H1 (cell line): Measurements from ENCODE around the gene PDPK1. TPM values are rescaled to one million over a fixed set of nuclear protein-coding genes. Genes with fewer than 3 reads are reported as not detected.

ENCODE experiments used
- CTCF ChIA-PET: fragments of 300-600 bp; sonication (Branson Sonifier 250); formaldehyde crosslinking; loops from one replicate; lab custom pipeline; 2021; ENCODE audit not compliant: partially characterized antibody; lab: Charles Lee
- POLR2A ChIA-PET: fragments of 300-600 bp; sonication (Branson Sonifier 250); formaldehyde crosslinking; loops from one replicate; lab custom pipeline; 2021; ENCODE audit warnings: inconsistent platforms; ENCODE audit not compliant: partially characterized antibody; lab: Charles Lee
- DNase-seq, 2 experiments: peaks; one replicate each; pipeline versions ENCODE4 v3.0.0 to v3.0.0-alpha.2; 2010 to 2022; ENCODE audit warnings: low spot score in 2 of 2, low read depth in 1 of 2, mixed read lengths in 1 of 2
- FAIRE-seq: peaks from 2 replicates; lab custom pipeline; 2011; peaks lifted over from hg19 to GRCh38; lab: Jason Lieb, UNC
- H2AFZ ChIP-seq: 2 replicates; pipeline ENCODE4 v1.8.1; 2012; ENCODE audit warnings: low read length, inconsistent platforms
- H2AK5ac ChIP-seq: 2 replicates; pipeline ENCODE4 v1.6.1; 2013; ENCODE audit warnings: low read depth, low read length
- H2BK120ac ChIP-seq: replicated peaks from 2 replicates; pipeline ENCODE3; 2013; ENCODE audit warnings: low read depth, low read length, inconsistent platforms
- H2BK12ac ChIP-seq: 2 replicates; pipeline ENCODE4 v1.6.1; 2013; ENCODE audit warnings: low read depth, low read length
- H2BK15ac ChIP-seq: 2 replicates; pipeline ENCODE4 v1.6.1; 2013; ENCODE audit warnings: low read length
- H2BK20ac ChIP-seq: 2 replicates; pipeline ENCODE4 v1.6.1; 2013; ENCODE audit warnings: low read length
- H2BK5ac ChIP-seq: 2 replicates; pipeline ENCODE4 v1.6.1; 2013; ENCODE audit warnings: low read depth, low read length
- H3K14ac ChIP-seq: 2 replicates; pipeline ENCODE4 v1.6.1; 2013; ENCODE audit warnings: inconsistent platforms; ENCODE audit not compliant: insufficient read length
- H3K18ac ChIP-seq: 2 replicates; pipeline ENCODE4 v1.6.1; 2013; ENCODE audit warnings: low read length; ENCODE audit errors: extremely low read depth
- H3K23ac ChIP-seq: 2 replicates; pipeline ENCODE4 v1.6.1; 2013; ENCODE audit warnings: inconsistent platforms; ENCODE audit not compliant: insufficient read length
- H3K23me2 ChIP-seq: 2 replicates; pipeline ENCODE4 v1.6.1; 2013; ENCODE audit warnings: low read depth, low read length
- H3K27ac ChIP-seq: 2 replicates; pipeline ENCODE4 v1.6.1; 2011; ENCODE audit warnings: low read depth, low read length, inconsistent platforms
- H3K27me3 ChIP-seq, 4 experiments: replicated peaks in 1 of 4; 1 replicate in 1 of 4; 2 replicates in 3 of 4; pipeline versions ENCODE4 v1.6.1 to v1.8.1; 2011 to 2013; ENCODE audit warnings: low read length in 3 of 4, mild to moderate bottlenecking in 3 of 4, inconsistent platforms in 2 of 4, mixed read lengths in 2 of 4, moderate library complexity in 1 of 4; ENCODE audit not compliant: control insufficient read depth in 3 of 4, insufficient read depth in 3 of 4; ENCODE audit errors: extremely low read depth in 1 of 4
- H3K36me3 ChIP-seq, 4 experiments: 2 replicates each; pipeline versions ENCODE4 v1.6.1 to v1.8.1; 2011 to 2013; ENCODE audit warnings: mild to moderate bottlenecking in 4 of 4, low read length in 3 of 4, moderate library complexity in 2 of 4, control low read depth in 1 of 4, inconsistent platforms in 1 of 4; ENCODE audit not compliant: insufficient read depth in 4 of 4, control insufficient read depth in 2 of 4
- H3K4ac ChIP-seq: replicated peaks from 2 replicates; pipeline ENCODE3; 2013; ENCODE audit warnings: low read length, low read depth, mixed read lengths, inconsistent platforms; ENCODE audit not compliant: insufficient read length
- H3K4me1 ChIP-seq, 4 experiments: replicated peaks in 1 of 4; 1 replicate in 1 of 4; 2 replicates in 3 of 4; pipeline versions ENCODE4 v1.6.1 to v1.8.1; 2011 to 2013; ENCODE audit warnings: low read length in 3 of 4, inconsistent platforms in 2 of 4, mixed read lengths in 1 of 4; ENCODE audit not compliant: insufficient read depth in 4 of 4, control insufficient read depth in 3 of 4
- H3K4me2 ChIP-seq, 2 experiments: 2 replicates each; pipeline versions ENCODE4 v1.6.1 to v1.8.1; 2011 to 2013; ENCODE audit warnings: low read depth in 2 of 2, low read length in 2 of 2, control low read depth in 1 of 2, inconsistent platforms in 1 of 2, mild to moderate bottlenecking in 1 of 2; ENCODE audit not compliant: insufficient read depth in 1 of 2
- H3K4me3 ChIP-seq, 4 experiments: fragments of 200-600, 300-600 bp in 1 of 4; sonication (generic), shearing (Covaris generic), sonication (Bioruptor Twin) in 1 of 4; 2 replicates each; pipeline versions ENCODE4 v1.5.1 to v1.8.1; 2011 to 2016; ENCODE audit warnings: low read length in 4 of 4, low read depth in 3 of 4, control low read depth in 2 of 4, inconsistent platforms in 2 of 4, mild to moderate bottlenecking in 2 of 4, mixed read lengths in 1 of 4, moderate library complexity in 1 of 4; ENCODE audit not compliant: insufficient read depth in 2 of 4; ENCODE audit errors: extremely low read depth in 1 of 4
- H3K56ac ChIP-seq: replicated peaks from 2 replicates; pipeline ENCODE3; 2013; ENCODE audit warnings: low read depth, mild to moderate bottlenecking, mixed read lengths, low read length, inconsistent platforms; ENCODE audit not compliant: insufficient read length
- H3K79me1 ChIP-seq: 2 replicates; pipeline ENCODE4 v1.6.1; 2013; ENCODE audit warnings: low read depth, low read length, control low read depth
- H3K79me2 ChIP-seq, 2 experiments: 2 replicates each; pipeline versions ENCODE4 v1.6.1 to v1.8.1; 2012 to 2013; ENCODE audit warnings: low read length in 2 of 2, mild to moderate bottlenecking in 2 of 2, inconsistent platforms in 1 of 2; ENCODE audit not compliant: insufficient read depth in 2 of 2, control insufficient read depth in 1 of 2
- H3K9ac ChIP-seq, 4 experiments: replicated peaks in 1 of 4; 1 replicate in 1 of 4; 2 replicates in 3 of 4; pipeline versions ENCODE4 v1.6.1 to v1.8.1; 2011 to 2013; ENCODE audit warnings: low read depth in 3 of 4, low read length in 3 of 4, control low read depth in 2 of 4, mild to moderate bottlenecking in 2 of 4, moderate library complexity in 2 of 4, inconsistent platforms in 1 of 4; ENCODE audit errors: extremely low read depth in 1 of 4
- H3K9me3 ChIP-seq, 2 experiments: 2 replicates each; pipeline versions ENCODE4 v1.6.1 to v1.8.1; 2012 to 2013; ENCODE audit warnings: mild to moderate bottlenecking in 2 of 2, moderate library complexity in 2 of 2, control low read depth in 1 of 2, inconsistent platforms in 1 of 2, low read depth in 1 of 2, low read length in 1 of 2, mixed read lengths in 1 of 2; ENCODE audit not compliant: insufficient read depth in 2 of 2
- H4K20me1 ChIP-seq, 2 experiments: replicated peaks in 1 of 2; 2 replicates each; pipeline versions ENCODE3 to v1.8.1; 2011 to 2013; ENCODE audit warnings: inconsistent platforms in 2 of 2, low read length in 2 of 2, mild to moderate bottlenecking in 1 of 2; ENCODE audit not compliant: insufficient read depth in 2 of 2, control insufficient read depth in 1 of 2
- H4K5ac ChIP-seq: 2 replicates; pipeline ENCODE4 v1.6.1; 2013; ENCODE audit warnings: low read length, low read depth, mixed read lengths, inconsistent platforms; ENCODE audit not compliant: insufficient read length
- H4K8ac ChIP-seq: 2 replicates; pipeline ENCODE4 v1.8.0; 2013; ENCODE audit warnings: mild to moderate bottlenecking, moderate library complexity, low read length, inconsistent platforms; ENCODE audit not compliant: insufficient read depth; ENCODE audit errors: extremely low read depth
- H4K91ac ChIP-seq: replicated peaks from 2 replicates; pipeline ENCODE3; 2013; ENCODE audit warnings: low read length, mixed read lengths, inconsistent platforms; ENCODE audit not compliant: insufficient read length
- BCL11A ChIP-seq, 2 experiments: IDR thresholded peaks; one replicate each; pipeline ENCODE4 v1.6.1; 2011; ENCODE audit warnings: low read depth in 2 of 2, low read length in 2 of 2, mild to moderate bottlenecking in 2 of 2
- CHD2 ChIP-seq: IDR thresholded peaks from 2 replicates; pipeline ENCODE4 v1.6.1; 2012; ENCODE audit warnings: low read length, improper control_type of control experiment
- GABPA ChIP-seq: IDR thresholded peaks from 2 replicates; pipeline ENCODE4 v1.6.1; 2011; ENCODE audit warnings: mild to moderate bottlenecking, low read length, moderate library complexity, borderline replicate concordance; ENCODE audit not compliant: insufficient read depth
- KDM1A ChIP-seq: fragments of 200-600, 300-600 bp; sonication (generic); IDR thresholded peaks from 2 replicates; pipeline ENCODE4 v1.7.1; 2016; ENCODE audit warnings: mild to moderate bottlenecking, low read length, borderline replicate concordance
- KDM5A ChIP-seq: fragments of 200-600 bp; IDR thresholded peaks from 2 replicates; pipeline ENCODE4 v1.7.1; 2012; ENCODE audit warnings: mild to moderate bottlenecking, low read length, inconsistent platforms, mixed read lengths
- SIN3A ChIP-seq, 2 experiments: IDR thresholded peaks in 1 of 2; conservative IDR thresholded peaks in 1 of 2; 2 replicates each; pipeline ENCODE4 v1.6.1; 2011 to 2012; ENCODE audit warnings: low read length in 2 of 2, improper control_type of control experiment in 1 of 2, low read depth in 1 of 2, mild to moderate bottlenecking in 1 of 2
- SIX5 ChIP-seq: IDR thresholded peaks from 2 replicates; pipeline ENCODE4 v1.6.1; 2011; ENCODE audit warnings: mild to moderate bottlenecking, low read depth, low read length
- SRF ChIP-seq: IDR thresholded peaks from 2 replicates; pipeline ENCODE4 v1.6.1; 2011; ENCODE audit warnings: mild to moderate bottlenecking, low read depth, low read length, moderate library complexity
- WGBS, 2 experiments: shearing (Covaris generic) in 1 of 2; methylation state at CpG; one replicate each; pipeline versions ENCODE4 v1.1.6 to v1.1.7; 2013 to 2015; ENCODE audit warnings: low lambda C conversion rate in 2 of 2, mixed read lengths in 2 of 2, inconsistent platforms in 1 of 2, low coverage in 1 of 2, missing lambda C conversion rate in 1 of 2; ENCODE audit not compliant: insufficient replicate concordance in 2 of 2, insufficient coverage in 1 of 2, insufficient read length in 1 of 2; ENCODE audit errors: extremely low coverage in 1 of 2, missing lambda C conversion rate in 1 of 2; 5-methylcytosine and 5-hydroxymethylcytosine counted together
- long read RNA-seq, 2 experiments: library from RNA in 1 of 2; library from capped mRNA in 1 of 2; stranded (forward); transcript quantifications; one replicate each; pipeline ENCODE4 v2.0.0, GENCODE V29; 2021; ENCODE audit warnings: inconsistent platforms in 1 of 2
- polyA minus RNA-seq, 3 experiments: library from RNA; depleted of rRNA, polyadenylated mRNA; stranded (reverse); fragments of >200 nt; gene quantifications; 1 replicate in 2 of 3; 2 replicates in 1 of 3; pipeline ENCODE4 v1.2.3, GENCODE V29; 2011
- polyA plus RNA-seq, 7 experiments: library from polyadenylated mRNA; depleted of rRNA in 3 of 7; stranded (reverse) in 5 of 7; unstranded in 2 of 7; fragments of >200 nt in 5 of 7; fragments of 200-250 nt in 2 of 7; gene quantifications; 1 replicate in 5 of 7; 2 replicates in 1 of 7; 4 replicates in 1 of 7; pipeline versions ENCODE4 v1.2.1 to v1.2.3, GENCODE V29; 2011 to 2013; ENCODE audit warnings: missing spikeins in 2 of 7, mixed read lengths in 2 of 7
- total RNA-seq: library from RNA; stranded (reverse); fragmentation: NEBNext Ultra II Directional; extraction: Animal tissue kit (Norgen Biotek cat#: 25700); gene quantifications from 2 replicates; pipeline ENCODE4 v1.2.1, GENCODE V29; 2021

Gene PDPK1
- total RNA-seq (27.8 and 28.0 TPM in 2 replicates), polyA plus RNA-seq (2011; rRNA removed) (13.8 and 17.1 TPM in 2 replicates), polyA minus RNA-seq (2011; rRNA and poly(A)+ RNA removed) (28.8 and 34.6 TPM in 2 replicates)
- polyA plus RNA-seq (2011; cell fraction: cytosol; rRNA removed): 15.6 TPM
- polyA plus RNA-seq (2011; cell fraction: nucleus; rRNA removed): 22.5 TPM
- polyA plus RNA-seq (2012, experiment 1 of 2): 12.5 to 17.7 TPM (median 16.7 TPM) in 4 replicates
- polyA plus RNA-seq (2012, experiment 2 of 2): 5.3 TPM
- polyA plus RNA-seq (2013, experiment 1 of 2): 11.7 TPM
- 11.2 TPM for polyA plus RNA-seq (2013, experiment 2 of 2)
- 22.6 TPM for polyA minus RNA-seq (2011; cell fraction: cytosol; rRNA and poly(A)+ RNA removed)
- 28.4 TPM for polyA minus RNA-seq (2011; cell fraction: nucleus; rRNA and poly(A)+ RNA removed)
- long read RNA-seq, experiment 1, partial matches to known transcripts: 1 of 15 reads
- long read RNA-seq, experiment 1, other reads (novel, unspliced or antisense): 14 of 15 reads
- long read RNA-seq, experiment 2, partial matches to known transcripts: 1 of 2 reads
- long read RNA-seq, experiment 2, other reads (novel, unspliced or antisense): 1 of 2 reads

GRCh38 chr16:2537451-2538379, at the start of gene PDPK1:
PDPK1 (plus strand) TSS chr16:2538021; CDS start chr16:2538113, 92 bp downstream.
- Histone ChIP-seq H2BK5ac (no peak within 1 kb of the TSS), H3K9me3 (no peaks in the 10 kb centered on the region), H2BK15ac (no peak within 1 kb of the TSS), H4K91ac (no peak within 1 kb of the TSS), H3K4ac (no peak within 1 kb of the TSS), H3K79me2 (peaks cover 0 to 26% of the 10 kb centered on the region in 2 experiments; a peak in 2 of 4 replicates), H4K20me1 (peaks cover 0 to 4% of the 10 kb centered on the region in 2 experiments), H3K4me1 (peaks cover 0 to 2% (median 0%) of the 10 kb centered on the region in 4 experiments; a peak in 2 of 7 replicates), H3K23ac (no peak within 1 kb of the TSS), H4K8ac (no peak within 1 kb of the TSS), H2AK5ac (no peak within 1 kb of the TSS), H3K14ac (no peak within 1 kb of the TSS), H3K4me2 (peak within 1 kb of the TSS; percentile 75 to 76), H2BK12ac (no peak within 1 kb of the TSS), H3K27ac (peak within 1 kb of the TSS; percentile 63; the same call in 1 of the 2 replicates), H3K56ac (no peak within 1 kb of the TSS), H4K5ac (no peak within 1 kb of the TSS), H3K27me3 (no peaks in the 10 kb centered on the region), H3K18ac (no peak within 1 kb of the TSS; the same call in 1 of the 2 replicates), H2BK120ac (no peak within 1 kb of the TSS), H3K79me1 (peaks cover 2% of the 10 kb centered on the region; the same call in 1 of the 2 replicates), H2AFZ (no peak within 1 kb of the TSS), H3K9ac (peak within 1 kb of the TSS in 3 of 4 experiments; percentile 34 to 89 (median 64); a peak in 4 of 7 replicates), H2BK20ac (no peak within 1 kb of the TSS), H3K23me2 (peaks cover 2% of the 10 kb centered on the region), H3K4me3 (peak within 1 kb of the TSS; percentile 47 to 77 (median 59)), H3K36me3 (no peaks in the 10 kb centered on the region)
- CTCF ChIA-PET: interaction anchor here (1.2 kb wide), 1 partner anchor 36 kb away, joined by 4 read pairs; no protein-coding TSS in a partner anchor
- POLR2A ChIA-PET: interaction anchor here (0.9 to 2.3 kb wide), 3 partner anchors 17 to 382 kb away, joined by 3 to 10 read pairs (median 3); partner anchors contain the start of genes AMDHD2 and TRAF7
- 6% methylated on average over 42 of the region's 126 CpGs; no CpG with 5 or more reads in 1 of the 2 experiments for WGBS, 2 experiments
- DNase-seq (peak; percentile 75 to 88), FAIRE-seq (no peak)
- no peak for TF ChIP-seq KDM1A
- TF ChIP-seq SIN3A (conservative IDR thresholded peaks at IDR 0.05 in 1 of 2, IDR thresholded peaks at IDR 0.05 in 1 of 2; ENCODE audit: low read depth in 1 of 2, low read length in 2 of 2): 0 out of 4 replicates have a peak, but pooled peaks of 1 of the 2 experiments have one; percentile 50
- peak; percentile 83; the same call in 1 of the 2 replicates for TF ChIP-seq GABPA
- no peak for TF ChIP-seq BCL11A (IDR thresholded peaks at IDR 0.05; ENCODE audit: low read depth in 2 of 2, low read length in 2 of 2)
- no peak for TF ChIP-seq KDM5A
- no peak for TF ChIP-seq SRF
- TF ChIP-seq CHD2: 0 out of 2 replicates have a peak, but pooled peaks have one; percentile 12
- TF ChIP-seq SIX5: no peak
